Activated CD4-positive, alpha-beta T cell treated with anti-CD3 and anti-CD28 coated beads, Interleukin-2, Interleukin-6, amounts not matched to agents 100 ng/mL and 50 ng/mL, durations not matched to agents 16 hours and 8 hours (primary cell): ENCODE results near the gene LRRN2.
"Not testable (repeated sequence)": the region's sequence is repeated elsewhere in the genome, so short reads cannot be mapped to it uniquely, and the experiment has no call there.

Experiments used
- DNase-seq: peaks from one replicate; pipeline ENCODE4 v3.0.0-alpha.2; 2020

Gene LRRN2

DNA sequence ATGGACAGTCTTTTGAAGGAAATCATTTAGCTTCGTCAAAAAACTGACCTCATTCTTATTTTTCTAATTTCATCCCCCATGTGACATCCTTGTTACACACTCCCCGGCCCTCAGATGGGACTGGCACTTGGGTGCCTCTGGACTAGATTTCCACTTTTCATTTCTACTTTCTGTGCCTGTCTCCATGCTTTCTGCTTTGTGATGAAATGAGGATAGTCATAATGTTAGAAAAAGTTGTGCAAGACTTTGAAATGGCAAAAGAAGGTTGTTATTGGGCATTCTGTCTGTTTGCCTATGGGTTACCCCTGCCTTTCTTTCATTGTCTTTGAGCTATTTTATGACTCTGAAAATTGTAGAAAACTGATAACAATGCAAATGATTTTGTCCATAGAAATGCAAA, 114.4 kb downstream of the LRRN2 start:
- no peak for DNase-seq

DNA sequence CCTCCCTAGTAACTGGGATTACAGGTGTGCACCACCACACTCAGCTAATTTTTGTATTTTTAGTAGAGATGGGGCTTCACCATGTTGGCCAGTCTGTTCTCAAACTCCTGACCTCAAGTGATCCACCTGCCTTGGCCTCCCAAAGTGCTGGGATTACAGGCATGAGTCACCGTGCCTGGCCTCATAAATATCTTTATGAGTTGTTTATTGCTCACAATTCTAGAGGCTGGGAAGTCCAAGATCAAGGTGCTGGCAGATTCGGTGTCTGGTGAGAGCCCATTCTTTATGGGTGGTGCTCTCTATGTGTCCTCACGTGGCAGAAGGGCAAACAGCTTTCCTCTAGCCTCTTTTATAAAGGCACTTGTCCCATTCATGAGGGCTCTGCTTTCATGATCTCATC, 115.5 kb downstream of the LRRN2 start:
- not testable (repeated sequence) for DNase-seq

DNA sequence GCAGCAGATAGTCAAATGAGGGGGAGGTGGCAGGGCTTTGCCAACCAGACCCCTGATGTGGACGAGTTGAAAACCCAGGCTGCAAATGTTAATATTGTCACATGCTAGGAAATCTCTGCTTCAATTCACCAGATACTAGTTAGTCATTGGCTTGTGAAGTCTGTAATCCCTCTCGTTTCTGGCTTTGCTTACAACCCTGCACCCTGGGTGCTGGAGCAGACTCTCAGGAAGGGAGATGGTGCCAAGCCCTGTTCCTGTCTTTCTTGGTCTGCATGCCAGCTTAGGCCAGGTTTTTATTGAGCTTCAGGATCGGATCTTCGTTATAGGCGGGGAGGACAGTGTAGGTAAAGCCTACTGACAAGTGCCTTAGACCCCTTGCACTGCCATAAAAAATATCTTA, 116.1 kb downstream of the LRRN2 start:
- DNase-seq = no peak

DNA sequence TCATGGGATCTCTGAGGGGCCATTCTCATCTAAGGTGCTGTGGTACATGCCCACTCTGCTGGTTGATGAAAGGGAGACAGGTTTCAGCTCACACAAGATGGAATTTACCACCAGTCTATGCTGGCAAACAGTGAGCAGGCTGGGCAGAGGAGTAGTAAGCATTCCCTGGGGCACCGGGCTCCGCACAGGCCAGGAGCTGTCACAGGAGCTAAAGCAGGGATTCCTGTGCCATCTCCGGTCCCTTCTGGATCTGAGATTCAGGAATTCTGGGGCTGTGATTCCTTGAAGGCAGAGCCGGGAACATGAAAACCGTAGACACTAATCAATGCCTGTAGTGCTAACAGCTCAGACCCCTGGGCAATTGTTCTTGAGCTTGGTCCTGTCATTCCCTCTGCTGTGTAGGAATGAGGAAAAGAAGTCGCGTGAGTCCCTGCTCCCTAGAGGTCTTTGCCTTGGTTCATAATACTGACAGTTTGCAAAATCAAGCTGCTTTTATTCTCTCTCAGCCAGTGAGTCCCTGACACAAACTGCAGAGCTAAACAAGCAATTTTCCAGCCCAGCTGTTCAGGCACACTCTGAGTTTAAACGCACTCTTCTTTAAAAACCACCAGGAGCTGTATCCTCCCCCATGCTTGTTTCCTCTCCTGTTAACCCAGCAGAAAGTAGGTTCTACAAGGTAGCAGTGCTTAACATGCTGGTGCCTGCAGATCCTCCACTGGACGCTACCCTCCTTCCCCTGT, 116.8 kb downstream of the LRRN2 start:
- no peak for DNase-seq
